HepG2 (cell line): Measurements from ENCODE around the gene AGRP. TPM values are rescaled to one million over a fixed set of nuclear protein-coding genes. Genes with fewer than 3 reads are reported as not detected.

Source experiments
- NR1H2 ChIP-seq: sonication (generic); formaldehyde crosslinking; IDR thresholded peaks from 2 replicates; pipeline ENCODE4 v1.8.1; 2022; ENCODE audit warnings: low read depth, missing genetic modification reagents, borderline replicate concordance
- SMYD3 ChIP-seq: sonication (generic); formaldehyde crosslinking; IDR thresholded peaks from 2 replicates; pipeline ENCODE4 v1.8.1; 2023; ENCODE audit warnings: mild to moderate bottlenecking, missing genetic modification reagents
- ZNF816 ChIP-seq: sonication (generic); formaldehyde crosslinking; IDR thresholded peaks from 2 replicates; pipeline ENCODE4 v1.8.0; 2022; ENCODE audit warnings: missing genetic modification reagents, mild to moderate bottlenecking, borderline replicate concordance
- polyA plus RNA-seq, 8 experiments: library from polyadenylated mRNA; depleted of rRNA in 3 of 8; stranded (reverse) in 7 of 8; unstranded in 1 of 8; fragments of >200 nt; fragmentation: Illumina TruSeq in 4 of 8; extraction: Trizol in 4 of 8; gene quantifications; 2 replicates each; pipeline versions ENCODE4 v1.2.1 to v1.2.3, GENCODE V29; 2011 to 2016; ENCODE audit warnings: low read depth in 4 of 8, missing spikeins in 1 of 8, mixed read lengths in 1 of 8; ENCODE audit not compliant: insufficient read depth in 1 of 8
- total RNA-seq, 5 experiments: library from RNA; depleted of rRNA; stranded (reverse); fragments of >200 nt; fragmentation: Illumina TruSeq; extraction: Trizol; gene quantifications; 2 replicates each; pipeline ENCODE4 v1.2.3, GENCODE V29; 2016; ENCODE audit warnings: low read depth in 1 of 5
- TF ChIP-seq, protein P1 (sequence below): sonication (generic); formaldehyde crosslinking; IDR thresholded peaks from 2 replicates; pipeline ENCODE4 v1.9.0; 2021; ENCODE audit warnings: missing genetic modification reagents, mild to moderate bottlenecking, borderline replicate concordance
- TF ChIP-seq, protein P2 (sequence below), 2 experiments: sonication (generic) in 1 of 2; formaldehyde crosslinking in 1 of 2; IDR thresholded peaks; 2 replicates each; pipeline versions ENCODE4 v1.6.1 to v1.9.0; 2014 to 2022; ENCODE audit warnings: antibody characterized with exemption in 1 of 2, borderline replicate concordance in 1 of 2, inconsistent platforms in 1 of 2, low read depth in 1 of 2, missing genetic modification reagents in 1 of 2

The AGRP gene
- total and polyA plus RNA-seq, 2 of the 13 experiments (the other 11 are each of a cell fraction or from before 2014, with no cell fraction given) = not detected

DNA sequence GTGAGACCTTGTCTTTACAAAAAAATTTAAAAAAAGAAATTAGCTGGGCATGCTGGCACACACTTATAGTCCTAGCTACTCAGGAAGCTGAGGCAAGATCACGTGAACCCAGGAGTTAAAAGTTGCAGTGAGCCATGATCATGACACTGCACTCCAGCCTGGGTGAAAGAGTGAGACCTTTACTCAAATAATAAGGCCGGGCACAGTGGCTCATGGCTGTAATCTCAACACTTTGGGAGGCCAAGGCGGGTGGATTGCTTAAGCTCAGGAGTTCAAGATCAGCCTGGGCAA, 33.8 kb upstream of the AGRP start (continued):
- TF ChIP-seq SMYD3 (no peak), NR1H2 (CRISPR knock-in tag) (no peak), ZNF816 (CRISPR knock-in tag) (no peak)
- TF ChIP-seq, protein P1, sequence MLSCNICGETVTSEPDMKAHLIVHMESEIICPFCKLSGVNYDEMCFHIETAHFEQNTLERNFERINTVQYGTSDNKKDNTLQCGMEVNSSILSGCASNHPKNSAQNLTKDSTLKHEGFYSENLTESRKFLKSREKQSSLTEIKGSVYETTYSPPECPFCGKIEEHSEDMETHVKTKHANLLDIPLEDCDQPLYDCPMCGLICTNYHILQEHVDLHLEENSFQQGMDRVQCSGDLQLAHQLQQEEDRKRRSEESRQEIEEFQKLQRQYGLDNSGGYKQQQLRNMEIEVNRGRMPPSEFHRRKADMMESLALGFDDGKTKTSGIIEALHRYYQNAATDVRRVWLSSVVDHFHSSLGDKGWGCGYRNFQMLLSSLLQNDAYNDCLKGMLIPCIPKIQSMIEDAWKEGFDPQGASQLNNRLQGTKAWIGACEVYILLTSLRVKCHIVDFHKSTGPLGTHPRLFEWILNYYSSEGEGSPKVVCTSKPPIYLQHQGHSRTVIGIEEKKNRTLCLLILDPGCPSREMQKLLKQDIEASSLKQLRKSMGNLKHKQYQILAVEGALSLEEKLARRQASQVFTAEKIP (CRISPR knock-in tag) = no peak
- TF ChIP-seq, protein P2, sequence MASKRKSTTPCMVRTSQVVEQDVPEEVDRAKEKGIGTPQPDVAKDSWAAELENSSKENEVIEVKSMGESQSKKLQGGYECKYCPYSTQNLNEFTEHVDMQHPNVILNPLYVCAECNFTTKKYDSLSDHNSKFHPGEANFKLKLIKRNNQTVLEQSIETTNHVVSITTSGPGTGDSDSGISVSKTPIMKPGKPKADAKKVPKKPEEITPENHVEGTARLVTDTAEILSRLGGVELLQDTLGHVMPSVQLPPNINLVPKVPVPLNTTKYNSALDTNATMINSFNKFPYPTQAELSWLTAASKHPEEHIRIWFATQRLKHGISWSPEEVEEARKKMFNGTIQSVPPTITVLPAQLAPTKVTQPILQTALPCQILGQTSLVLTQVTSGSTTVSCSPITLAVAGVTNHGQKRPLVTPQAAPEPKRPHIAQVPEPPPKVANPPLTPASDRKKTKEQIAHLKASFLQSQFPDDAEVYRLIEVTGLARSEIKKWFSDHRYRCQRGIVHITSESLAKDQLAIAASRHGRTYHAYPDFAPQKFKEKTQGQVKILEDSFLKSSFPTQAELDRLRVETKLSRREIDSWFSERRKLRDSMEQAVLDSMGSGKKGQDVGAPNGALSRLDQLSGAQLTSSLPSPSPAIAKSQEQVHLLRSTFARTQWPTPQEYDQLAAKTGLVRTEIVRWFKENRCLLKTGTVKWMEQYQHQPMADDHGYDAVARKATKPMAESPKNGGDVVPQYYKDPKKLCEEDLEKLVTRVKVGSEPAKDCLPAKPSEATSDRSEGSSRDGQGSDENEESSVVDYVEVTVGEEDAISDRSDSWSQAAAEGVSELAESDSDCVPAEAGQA (IDR thresholded peaks at IDR 0.05; ENCODE audit: low read depth) = no peak
- TF ChIP-seq, protein P2 (CRISPR knock-in tag; IDR thresholded peaks at IDR 0.05; ENCODE audit: borderline replicate concordance) = no peak
